HepG2 (cell line): Measurements from ENCODE around the gene SUCLG2. TPM values are rescaled to one million over a fixed set of nuclear protein-coding genes. Genes with fewer than 3 reads are reported as not detected.

Experiments used
- ATAC-seq: fragments of 200-7000 bp; cut with Tn5 transposase; 3 replicates; pipeline ENCODE4 v1.9.1; 2020; ENCODE audit warnings: mild to moderate bottlenecking, moderate library complexity
- BruUV-seq: library from RNA; stranded (reverse); fragments of 400-500 nt; replicated peaks from 2 replicates; lab custom pipeline; 2021; lab: Mats Ljungman, UMichigan
- CTCF ChIA-PET: fragments of 300-600 bp; formaldehyde crosslinking; extraction: SDS; loops from one replicate; lab custom pipeline; 2021; ENCODE audit warnings: low total read pairs, inconsistent platforms, low intra/inter-chr PET ratio; lab: Yijun Ruan, JAX
- POLR2A ChIA-PET: fragments of 350-600 bp; sonication (Branson Sonifier 250); formaldehyde crosslinking; loops from one replicate; lab custom pipeline; 2020; ENCODE audit warnings: antibody characterized with exemption, inconsistent platforms; lab: Yijun Ruan, JAX
- DNase-seq: peaks from one replicate; pipeline ENCODE4 v3.0.0-alpha.2; 2015; ENCODE audit warnings: low spot score
- FAIRE-seq: peaks from 3 replicates; lab custom pipeline; 2011; peaks lifted over from hg19 to GRCh38; lab: Jason Lieb, UNC
- H2AFZ ChIP-seq: one replicate; pipeline ENCODE4 v1.6.1; 2011; ENCODE audit warnings: low read length, inconsistent platforms
- H3K27ac ChIP-seq: fragments of 300-600 bp; 3 replicates; pipeline ENCODE4 v1.8.0; 2011; ENCODE audit warnings: mixed run types, mild to moderate bottlenecking, mixed read lengths, low read length, inconsistent platforms; ENCODE audit not compliant: insufficient read depth; ENCODE audit errors: extremely low read length
- H3K27me3 ChIP-seq, 2 experiments: fragments of 200-600 bp in 1 of 2; 2 replicates in 1 of 2; 3 replicates in 1 of 2; pipeline versions ENCODE4 v1.6.0 to v1.8.0; 2011; ENCODE audit warnings: low read length in 2 of 2, mild to moderate bottlenecking in 2 of 2, moderate library complexity in 2 of 2, inconsistent platforms in 1 of 2; ENCODE audit not compliant: insufficient read depth in 2 of 2, control insufficient read depth in 1 of 2
- H3K36me3 ChIP-seq, 2 experiments: fragments of 200-600 bp in 1 of 2; replicated peaks in 1 of 2; 2 replicates in 1 of 2; 3 replicates in 1 of 2; pipeline versions ENCODE4 v1.5.1 to v1.8.0; 2011; ENCODE audit warnings: low read length in 2 of 2, inconsistent platforms in 1 of 2; ENCODE audit not compliant: insufficient read depth in 2 of 2, control insufficient read depth in 1 of 2
- H3K4me1 ChIP-seq: 2 replicates; pipeline ENCODE4 v1.5.1; 2012; ENCODE audit warnings: low read length, inconsistent platforms; ENCODE audit not compliant: insufficient read depth
- H3K4me2 ChIP-seq: 2 replicates; pipeline ENCODE4 v1.6.0; 2011; ENCODE audit warnings: low read depth, low read length, inconsistent platforms
- H3K4me3 ChIP-seq, 3 experiments: fragments of 200-600 bp in 1 of 3; sonication (generic), shearing (Covaris generic) in 1 of 3; replicated peaks in 1 of 3; 2 replicates each; pipeline ENCODE4 v1.5.1; 2011 to 2016; ENCODE audit warnings: low read length in 3 of 3, inconsistent platforms in 2 of 3, low read depth in 2 of 3, mild to moderate bottlenecking in 2 of 3, control low read depth in 1 of 3, mixed read lengths in 1 of 3; ENCODE audit not compliant: insufficient read depth in 1 of 3
- H3K79me2 ChIP-seq: one replicate; pipeline ENCODE4 v1.6.1; 2011; ENCODE audit warnings: low read length, inconsistent platforms; ENCODE audit not compliant: insufficient read depth
- H3K9ac ChIP-seq: 2 replicates; pipeline ENCODE4 v1.6.0; 2011; ENCODE audit warnings: mild to moderate bottlenecking, low read depth, low read length, inconsistent platforms; ENCODE audit not compliant: insufficient read depth
- H3K9me3 ChIP-seq: 2 replicates; pipeline ENCODE4 v1.5.1; 2012; ENCODE audit warnings: mild to moderate bottlenecking, low read length
- H4K20me1 ChIP-seq: 2 replicates; pipeline ENCODE4 v1.6.0; 2011; ENCODE audit warnings: inconsistent platforms, mild to moderate bottlenecking, low read length, moderate library complexity; ENCODE audit not compliant: insufficient read depth
- MAFG ChIP-seq: sonication (generic); formaldehyde crosslinking; IDR thresholded peaks from 2 replicates; pipeline ENCODE4 v1.5.1; 2020; ENCODE audit warnings: mild to moderate bottlenecking, missing genetic modification reagents
- NFE2 ChIP-seq: sonication (generic); formaldehyde crosslinking; IDR thresholded peaks from 2 replicates; pipeline ENCODE4 v1.4.0; 2020; ENCODE audit warnings: missing genetic modification reagents
- NR2F1 ChIP-seq, 2 experiments: fragments of 450-650 bp in 1 of 2; formaldehyde crosslinking in 1 of 2; IDR thresholded peaks; 2 replicates each; pipeline versions ENCODE4 v1.5.0 to v1.6.1; 2016 to 2020; ENCODE audit warnings: mild to moderate bottlenecking in 1 of 2, missing compliant biosample characterization in 1 of 2, missing genetic modification reagents in 1 of 2, moderate library complexity in 1 of 2
- PRMT3 ChIP-seq: sonication (generic); formaldehyde crosslinking; IDR thresholded peaks from 2 replicates; pipeline ENCODE4 v1.8.1; 2022; ENCODE audit warnings: low read depth, mild to moderate bottlenecking, moderate library complexity, missing genetic modification reagents, borderline replicate concordance
- ZNF367 ChIP-seq: sonication (generic); formaldehyde crosslinking; IDR thresholded peaks from 2 replicates; pipeline ENCODE4 v1.4.0; 2020; ENCODE audit warnings: missing genetic modification reagents, borderline replicate concordance
- ZSCAN12 ChIP-seq: sonication (generic); formaldehyde crosslinking; IDR thresholded peaks from 2 replicates; pipeline ENCODE4 v1.9.0; 2021; ENCODE audit warnings: mild to moderate bottlenecking, missing genetic modification reagents
- WGBS: methylation state at CpG from one replicate; pipeline ENCODE4 v1.1.6; 2017; ENCODE audit warnings: low lambda C conversion rate; 5-methylcytosine and 5-hydroxymethylcytosine counted together
- in situ Hi-C: cut with HindIII; loops from 2 replicates; pipeline ENCODE4 v1.10.0; 2017; ENCODE audit warnings: low pct_unique_long_range_greater_than_20kb; ENCODE audit not compliant: extremely low pct_ligation_motif_present
- intact Hi-C: fragments of 100-400 bp; cut with micrococcal nuclease; formaldehyde crosslinking; loops from one replicate; pipeline ENCODE4 v1.10.0; 2022; ENCODE audit not compliant: unreplicated experiment
- polyA plus RNA-seq, 8 experiments: library from polyadenylated mRNA; depleted of rRNA in 3 of 8; stranded (reverse) in 7 of 8; unstranded in 1 of 8; fragments of >200 nt; fragmentation: Illumina TruSeq in 4 of 8; extraction: Trizol in 4 of 8; gene quantifications; 2 replicates each; pipeline versions ENCODE4 v1.2.1 to v1.2.3, GENCODE V29; 2011 to 2016; ENCODE audit warnings: low read depth in 4 of 8, missing spikeins in 1 of 8, mixed read lengths in 1 of 8; ENCODE audit not compliant: insufficient read depth in 1 of 8
- total RNA-seq, 5 experiments: library from RNA; depleted of rRNA; stranded (reverse); fragments of >200 nt; fragmentation: Illumina TruSeq; extraction: Trizol; gene quantifications; 2 replicates each; pipeline ENCODE4 v1.2.3, GENCODE V29; 2016; ENCODE audit warnings: low read depth in 1 of 5

The SUCLG2 gene
- total and polyA plus RNA-seq, 2 of the 13 experiments (the other 11 are each of a cell fraction or from before 2014, with no cell fraction given): 21.4 to 64.9 TPM

GRCh38 chr3:67463656-67464055 lies 190.8 kb downstream of the SUCLG2 start:
- no peak for TF ChIP-seq MAFG
- TF ChIP-seq ZSCAN12: no peak
- TF ChIP-seq PRMT3 (CRISPR knock-in tag): no peak
- no peak for TF ChIP-seq NFE2 (CRISPR knock-in tag)
- TF ChIP-seq NR2F1 (CRISPR knock-in tag; IDR thresholded peaks at IDR 0.05): no peak
- Histone ChIP-seq H3K4me3 (no peak overlapping the region), H3K4me2 (no peak overlapping the region), H3K9me3 (no peaks in the 10 kb centered on the region), H2AFZ (no peak overlapping the region), H3K36me3 (no peaks in the 10 kb centered on the region; a peak in 2 of 5 replicates), H3K4me1 (no peaks in the 10 kb centered on the region), H4K20me1 (no peaks in the 10 kb centered on the region), H3K27me3 (no peaks in the 10 kb centered on the region), H3K27ac (no peak overlapping the region), H3K79me2 (no peaks in the 10 kb centered on the region), H3K9ac (no peak overlapping the region)
- 100% methylated on average over 2 of the region's 2 CpGs for WGBS
- FAIRE-seq (no peak), DNase-seq (no peak), ATAC-seq (no peak)
- no TSS peak for BruUV-seq
- in situ Hi-C loops (no loop called here), intact Hi-C loops (no loop called here)
- ChIA-PET CTCF (no interaction called here), POLR2A (no interaction called here)

- DNase-seq: no peak
- Histone ChIP-seq H3K4me3 (no peak overlapping the region), H2AFZ (no peak overlapping the region), H3K4me1 (no peaks in the 10 kb centered on the region), H4K20me1 (no peaks in the 10 kb centered on the region), H3K79me2 (no peaks in the 10 kb centered on the region), H3K4me2 (no peak overlapping the region), H3K9me3 (no peaks in the 10 kb centered on the region), H3K9ac (no peak overlapping the region), H3K36me3 (no peaks in the 10 kb centered on the region; a peak in 1 of 5 replicates), H3K27ac (no peak overlapping the region), H3K27me3 (no peaks in the 10 kb centered on the region)
- no TSS peak for BruUV-seq
- TF ChIP-seq ZNF367 (CRISPR knock-in tag): no peak
- intact Hi-C loops: no loop called here
- ATAC-seq: no peak
- FAIRE-seq: no peak
- WGBS: 94% methylated on average over 5 of the region's 5 CpGs
- POLR2A ChIA-PET: no interaction called here
- in situ Hi-C loops: no loop called here
- CTCF ChIA-PET: no interaction called here
Measured at GRCh38 chr3:67462187-67462586, 192.2 kb downstream of the SUCLG2 start.
